HG03103 (cell line): ENCODE data around the gene ACTMAP.

Experiments used
- ATAC-seq: cut with Tn5 transposase; IDR thresholded peaks from one replicate; pipeline ENCODE4 v1.9.1; 2021; ENCODE audit warnings: low read depth; ENCODE audit not compliant: unreplicated experiment

ACTMAP gene

DNA sequence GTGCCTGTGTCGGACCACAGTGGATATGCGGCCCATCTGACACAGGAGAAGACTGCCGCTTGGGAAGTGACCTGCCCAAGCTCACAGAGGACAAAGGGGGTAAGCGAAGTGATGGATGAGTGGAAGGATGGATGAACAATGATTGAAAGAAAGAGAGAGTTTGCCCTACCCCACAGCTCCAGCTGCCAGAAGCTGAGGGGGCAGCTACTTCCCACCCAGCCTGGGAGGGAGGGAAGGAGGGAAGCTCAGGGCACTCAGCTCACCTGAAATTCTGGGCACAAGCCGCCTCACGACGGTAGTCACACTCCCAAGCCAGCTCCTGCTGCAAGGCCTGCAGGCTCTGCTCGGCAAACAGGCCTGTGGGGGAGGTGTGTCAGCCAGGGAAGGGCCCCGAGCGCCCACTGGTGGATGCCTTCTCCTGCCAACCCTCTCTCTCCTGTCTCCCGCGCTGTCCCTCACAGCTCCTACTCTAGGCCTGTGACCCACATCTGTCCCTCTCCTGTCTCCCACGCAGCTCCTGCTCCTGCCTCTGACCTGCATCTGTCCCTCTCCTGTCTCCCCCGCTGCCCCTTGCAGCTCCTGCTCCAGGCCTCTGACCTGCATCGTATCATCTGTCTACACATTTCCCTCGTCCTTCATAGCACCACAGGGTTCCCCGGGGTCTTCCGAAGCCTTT, 47.8 kb downstream of the ACTMAP start:
- ATAC-seq, result no peak

DNA sequence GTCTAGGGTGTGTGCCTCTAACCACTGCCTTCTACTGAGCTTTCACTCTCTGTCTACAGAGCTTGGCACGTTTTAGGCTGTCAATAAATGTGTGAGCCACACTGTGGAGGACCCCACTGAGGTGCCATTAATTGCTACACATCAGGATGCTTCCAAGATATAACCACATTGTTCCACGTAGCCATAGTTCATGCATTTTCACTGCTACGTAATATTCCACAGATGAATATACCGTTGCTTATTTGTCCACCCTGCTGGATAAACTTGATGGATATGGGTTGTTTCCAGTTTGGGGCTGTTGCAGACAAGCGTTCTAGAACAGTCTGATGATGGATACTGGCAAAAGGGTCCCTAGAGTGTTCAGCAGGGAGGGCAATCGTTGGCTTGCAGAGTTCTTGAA, 48.5 kb downstream of the ACTMAP start:
- no peak for ATAC-seq

DNA sequence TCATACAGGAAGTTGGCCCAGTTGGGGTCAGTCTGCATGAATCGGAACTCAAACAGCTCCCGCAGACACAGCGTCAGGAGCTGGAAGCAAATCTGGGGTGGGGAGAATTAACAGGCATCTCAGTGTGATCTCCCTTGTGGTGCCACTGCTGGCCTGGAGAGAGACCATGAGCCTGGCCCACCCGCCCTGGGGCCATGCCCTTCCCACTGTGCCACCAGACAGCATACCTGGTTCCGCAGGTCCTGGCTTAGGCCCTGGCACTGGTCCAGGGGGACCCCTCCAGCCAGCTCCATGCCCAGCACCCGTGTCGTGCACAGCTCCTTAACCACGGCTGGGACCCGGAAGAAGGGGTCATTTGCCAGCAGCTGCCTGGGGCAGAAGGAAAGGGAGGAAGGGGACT, 50.2 kb downstream of the ACTMAP start:
- no peak for ATAC-seq

DNA sequence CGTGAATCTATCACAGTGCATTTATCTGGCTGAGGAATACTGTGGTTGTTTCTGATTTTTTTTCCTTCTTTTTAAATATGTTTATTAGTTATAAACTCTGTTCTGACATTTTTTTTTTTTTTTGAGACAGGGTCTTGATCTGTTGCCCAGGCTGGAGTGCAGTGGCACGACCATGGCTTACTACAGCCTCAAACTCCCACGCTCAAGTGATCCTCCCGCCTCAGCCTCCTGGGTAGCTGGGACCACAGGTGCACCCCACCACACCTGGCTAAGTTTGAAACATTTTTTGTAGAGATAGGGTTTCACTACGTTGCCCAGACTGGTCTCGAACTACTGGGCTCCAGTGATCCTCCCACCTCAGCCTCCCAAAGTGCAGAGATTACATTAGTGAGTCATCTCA, 53.3 kb downstream of the ACTMAP start:
- ATAC-seq, result no peak

DNA sequence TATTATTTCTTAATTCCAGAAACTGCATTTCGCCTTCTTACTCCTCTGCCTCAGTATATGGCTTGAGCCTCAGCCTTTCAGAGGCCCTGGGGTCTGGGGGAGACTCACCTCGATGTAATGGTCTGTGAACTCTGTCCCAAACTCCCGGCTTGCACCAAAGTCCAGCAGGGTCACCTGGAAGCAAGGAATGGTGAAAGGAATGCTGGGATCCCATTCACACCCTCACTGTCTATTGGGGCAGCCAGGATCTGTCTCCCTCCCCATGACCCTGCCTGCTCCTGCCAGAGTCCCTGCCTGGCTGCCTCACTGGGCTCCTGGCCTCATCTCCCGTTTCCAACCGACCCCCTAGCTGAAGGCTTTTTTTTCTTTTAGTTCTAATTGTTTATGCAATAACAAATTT, 54.4 kb downstream of the ACTMAP start:
- no peak for ATAC-seq

DNA sequence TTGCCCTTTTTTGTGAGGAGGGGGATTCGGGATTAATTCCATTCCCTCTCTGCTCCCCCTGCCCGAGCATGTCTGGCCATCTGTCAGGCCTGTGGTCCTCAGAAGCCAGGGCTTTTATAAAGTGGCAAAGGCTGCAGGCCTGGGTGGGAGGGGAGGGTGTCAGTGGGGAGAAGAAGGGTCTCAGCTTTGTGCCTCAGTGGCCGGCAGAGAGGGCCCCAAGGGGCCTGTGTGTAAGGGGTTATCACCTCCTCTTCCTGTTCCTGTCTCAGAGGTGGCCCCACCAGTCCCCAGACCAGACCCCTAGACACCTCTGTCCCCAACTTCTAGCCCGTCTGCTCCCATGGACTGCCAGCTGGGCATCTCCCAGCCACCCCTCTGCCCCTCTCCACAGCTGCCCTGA, 56.4 kb downstream of the ACTMAP start:
- no peak for ATAC-seq

DNA sequence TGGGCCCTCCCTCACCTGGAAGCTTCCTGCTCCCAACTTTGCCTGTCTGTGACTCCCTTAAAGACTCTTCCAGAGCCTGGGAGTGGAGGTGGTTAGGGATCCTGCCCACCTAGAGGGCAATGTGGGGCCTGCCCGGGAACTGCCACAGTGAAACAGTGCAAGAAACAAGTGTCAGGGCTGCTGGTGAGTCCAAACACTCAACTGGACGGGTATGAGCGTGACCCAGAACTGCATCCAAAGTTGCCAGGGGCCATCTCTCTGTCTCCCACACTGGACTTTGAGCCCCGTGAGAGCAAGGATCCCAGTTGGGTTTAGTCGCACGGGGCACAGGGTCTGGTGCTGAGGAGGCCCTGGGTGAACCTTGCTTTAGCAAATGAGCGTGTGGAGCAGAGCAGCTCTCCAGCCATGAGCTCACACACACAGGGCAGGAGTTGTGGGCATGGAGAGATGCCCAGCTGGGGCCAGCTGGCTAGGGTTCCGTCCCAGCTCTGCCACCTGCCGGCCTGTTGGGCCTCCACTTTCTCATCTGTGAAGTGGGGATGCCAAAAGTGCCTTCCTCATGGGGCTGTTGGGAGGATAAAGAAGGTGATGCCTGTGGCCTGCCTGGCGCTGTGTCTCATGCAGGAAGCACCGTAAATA, 57.0 kb downstream of the ACTMAP start:
- no peak for ATAC-seq

DNA sequence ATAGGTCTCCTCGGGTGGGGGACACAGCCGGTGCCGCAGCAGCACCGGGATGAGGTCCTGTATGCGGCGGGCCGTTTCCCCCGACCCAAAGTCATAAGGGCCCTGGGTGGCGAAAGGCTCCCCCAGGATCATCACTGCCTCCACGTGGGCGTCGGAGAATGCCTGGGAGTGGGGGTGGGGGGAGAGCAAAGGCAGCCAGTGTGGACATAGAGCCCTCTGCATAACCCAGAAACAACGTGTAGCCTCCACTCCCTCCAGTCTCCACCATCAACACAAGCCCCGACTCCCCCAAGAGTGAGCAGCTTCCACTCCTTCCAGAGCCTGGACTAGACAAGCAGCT, 58.1 kb downstream of the ACTMAP start:
- no peak for ATAC-seq

DNA sequence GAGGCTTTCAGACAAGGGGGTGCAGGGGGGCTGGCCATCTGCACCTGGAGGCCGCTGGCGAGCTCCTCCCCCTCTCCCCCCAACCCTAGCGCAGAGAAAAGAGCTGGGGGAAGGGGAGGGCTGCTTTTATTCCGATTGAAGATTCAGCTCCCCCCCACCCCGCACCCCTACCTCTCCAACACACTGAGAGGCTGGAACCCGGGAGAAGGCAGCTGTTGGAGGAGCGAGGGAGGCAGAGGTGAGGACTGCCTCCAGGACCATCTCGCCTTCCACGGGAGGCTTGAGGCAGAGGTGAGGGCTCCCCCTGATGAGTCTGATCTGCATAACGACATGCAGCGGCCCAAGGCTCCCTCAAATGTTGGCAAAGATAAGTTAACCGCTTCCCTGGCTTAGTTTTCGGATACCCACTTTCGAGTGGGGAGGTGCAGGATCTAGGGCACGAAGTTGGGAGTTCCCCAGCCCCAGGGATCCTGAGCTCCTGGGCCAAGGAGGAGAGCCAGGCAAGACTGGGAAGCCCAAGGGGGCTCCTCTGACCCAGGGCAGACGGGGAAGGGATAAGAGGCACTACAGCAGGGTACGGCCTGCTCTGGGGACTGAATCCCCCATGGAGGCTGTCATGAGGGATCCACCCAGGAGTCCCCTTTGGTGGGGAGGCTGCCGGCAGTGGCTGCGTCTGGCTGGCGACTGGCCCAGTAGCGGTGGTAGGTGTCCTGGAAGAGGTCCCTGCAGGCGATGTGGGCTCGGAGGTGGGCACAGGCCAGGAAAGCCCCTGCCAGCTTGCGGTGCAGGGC, 58.7 kb downstream of the ACTMAP start:
- ATAC-seq, result no peak
